ENCODE measurements around the gene SBNO2.
A peak's percentile ranks its signal among the peaks of the same experiment; 100 is the strongest.

The SBNO2 gene

DNA sequence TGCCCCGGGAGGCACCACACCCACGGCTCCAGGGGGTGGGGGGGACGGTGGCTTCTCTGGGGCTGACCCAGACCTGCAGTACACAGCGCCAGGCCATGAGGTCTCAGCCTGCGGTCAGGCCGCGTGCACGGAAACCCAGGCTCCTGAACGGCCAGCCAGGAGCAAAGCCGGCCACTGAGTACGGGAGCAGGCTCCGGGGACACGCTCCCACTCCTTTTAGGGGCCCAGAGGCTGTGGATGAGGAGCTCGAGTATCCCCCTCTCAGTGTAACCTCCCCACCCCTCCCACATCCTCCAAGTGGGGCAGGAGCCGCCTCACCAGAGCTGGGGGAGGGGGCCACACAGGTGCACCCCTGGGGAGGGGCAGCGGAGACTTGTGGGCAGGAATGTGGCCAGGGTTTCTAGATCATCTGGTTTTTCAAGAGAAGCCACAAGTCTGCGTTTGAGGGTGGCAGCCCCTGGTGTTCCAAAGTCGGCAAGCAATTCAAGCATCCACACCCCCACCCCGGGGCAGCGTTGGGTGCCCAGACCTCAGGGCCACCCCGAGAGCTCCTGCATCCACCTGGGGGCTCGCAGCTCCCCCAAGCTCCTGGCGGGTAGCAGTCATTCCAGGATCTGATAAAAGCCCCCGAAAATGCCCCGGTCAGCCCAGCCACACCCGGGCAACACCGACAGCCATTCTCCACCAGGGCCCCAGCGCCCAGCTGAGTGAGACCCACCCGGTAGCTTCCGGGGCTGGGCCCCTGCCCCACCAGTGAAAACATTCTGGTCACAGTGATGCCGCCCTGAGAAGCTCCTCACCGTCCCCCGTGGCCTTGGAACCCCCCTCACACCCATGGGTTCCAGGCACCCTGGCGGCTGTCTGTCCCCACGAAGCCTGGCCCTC lies 6.1 kb downstream of the SBNO2 start:
- no peak for DNase-seq

DNA sequence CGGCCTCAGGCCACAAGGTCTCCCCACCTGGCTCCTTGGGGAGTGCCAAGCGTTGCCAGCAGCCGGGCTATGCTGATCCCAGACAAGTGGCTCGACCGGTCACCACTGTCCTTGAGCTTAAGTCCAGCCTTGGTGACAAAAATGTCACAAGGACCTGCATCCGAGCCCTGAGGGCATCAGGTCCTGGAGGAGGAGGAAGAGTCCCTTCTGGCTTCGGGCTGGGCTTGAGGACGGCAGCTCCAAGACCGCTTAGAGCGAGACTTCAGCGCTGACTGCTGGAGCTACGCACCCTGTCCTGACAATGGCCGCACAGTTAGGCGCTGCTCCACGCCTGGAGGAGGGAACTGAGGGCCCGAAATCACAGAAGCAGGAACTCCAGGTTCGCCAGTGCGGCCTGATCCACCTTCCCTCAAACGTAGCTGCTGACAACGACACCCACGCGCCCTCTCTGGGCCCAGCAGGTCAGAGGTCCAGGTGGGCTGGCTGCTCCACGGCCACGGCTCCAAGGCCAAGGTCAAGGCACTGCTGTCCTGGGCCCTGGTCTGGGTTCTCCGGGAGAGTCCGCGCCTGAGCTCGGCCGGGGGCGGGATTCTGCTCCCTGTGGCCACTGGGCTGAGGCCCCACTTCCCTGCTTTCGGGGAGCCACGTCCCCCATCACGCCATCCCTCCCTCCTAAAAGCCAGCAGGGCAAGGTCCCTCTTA lies 7.0 kb downstream of the SBNO2 start:
- DNase-seq, result no peak

DNA sequence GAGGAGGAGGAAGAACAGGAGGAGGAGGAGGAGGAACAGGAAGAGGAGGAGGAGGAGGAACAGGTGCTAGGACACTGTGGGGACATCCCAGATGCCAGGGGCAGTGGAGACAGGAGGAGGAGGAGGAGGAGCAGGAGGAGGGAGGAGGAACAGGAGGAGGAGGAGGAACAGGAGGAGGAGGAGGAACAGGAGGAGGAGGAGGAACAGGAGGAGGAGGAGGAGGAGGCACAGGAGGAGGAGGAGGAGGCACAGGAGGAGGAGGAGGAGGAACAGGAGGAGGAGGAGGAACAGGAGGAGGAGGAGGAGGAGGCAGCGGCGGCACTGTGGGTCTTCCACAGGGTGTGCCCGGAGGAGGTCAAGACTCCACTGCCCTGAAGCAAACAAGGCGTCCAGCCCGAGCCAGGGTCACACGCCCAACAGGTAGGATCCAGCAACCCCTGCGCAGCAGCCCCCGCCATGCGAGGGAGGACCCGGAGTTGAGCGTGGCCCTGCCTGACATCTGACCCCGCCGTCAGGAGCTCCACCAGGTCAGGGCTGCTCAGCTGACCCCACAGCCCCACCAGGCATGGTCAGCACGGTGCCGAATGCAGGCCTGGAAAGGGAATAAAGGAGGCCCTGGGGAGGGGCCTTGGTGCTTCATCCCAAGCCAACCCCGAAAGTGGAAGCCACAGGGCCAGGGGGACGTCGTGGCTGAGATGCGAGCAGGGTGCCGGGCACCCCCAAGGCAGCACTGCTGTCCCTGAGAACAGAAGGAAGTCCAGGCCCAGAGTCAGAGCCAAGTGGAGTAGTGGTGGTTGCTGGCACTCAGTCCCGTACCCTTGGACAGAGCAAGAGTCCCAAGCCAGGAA lies 9.2 kb downstream of the SBNO2 start:
- no peak for DNase-seq

DNA sequence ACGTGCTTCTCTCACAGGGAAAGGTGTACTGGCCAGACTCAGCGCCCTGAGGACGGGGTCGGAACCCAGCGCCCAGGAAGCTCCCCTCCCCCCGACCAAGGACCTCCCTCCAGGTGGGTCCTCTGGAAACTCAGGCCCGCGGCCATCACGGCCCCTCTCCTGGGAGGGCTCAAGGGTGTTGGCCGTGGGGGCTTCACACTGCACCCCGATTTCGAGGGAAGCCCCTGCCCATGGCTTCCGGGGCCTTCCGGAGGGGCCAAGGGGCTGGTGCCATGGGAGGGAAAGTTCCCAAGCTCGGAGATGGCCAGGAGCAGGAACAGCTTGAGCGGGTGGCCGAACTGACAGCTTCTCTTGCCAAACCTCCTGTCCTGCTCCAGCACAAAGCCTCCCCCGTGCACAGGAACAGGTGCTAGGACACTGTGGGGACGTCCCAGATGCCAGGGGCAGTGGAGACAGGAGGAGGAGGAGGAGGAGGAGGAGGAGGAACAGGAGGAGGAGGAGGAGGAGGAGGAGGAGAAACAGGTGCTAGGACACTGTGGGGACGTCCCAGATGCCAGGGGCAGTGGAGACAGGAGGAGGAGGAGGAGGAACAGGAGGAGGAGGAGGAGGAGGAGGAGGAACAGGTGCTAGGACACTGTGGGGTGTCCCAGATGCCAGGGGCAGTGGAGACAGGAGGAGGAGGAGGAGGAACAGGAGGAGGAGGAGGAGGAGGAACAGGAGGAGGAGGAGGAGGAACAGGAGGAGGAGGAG lies 10.0 kb downstream of the SBNO2 start:
- no peak for DNase-seq

DNA sequence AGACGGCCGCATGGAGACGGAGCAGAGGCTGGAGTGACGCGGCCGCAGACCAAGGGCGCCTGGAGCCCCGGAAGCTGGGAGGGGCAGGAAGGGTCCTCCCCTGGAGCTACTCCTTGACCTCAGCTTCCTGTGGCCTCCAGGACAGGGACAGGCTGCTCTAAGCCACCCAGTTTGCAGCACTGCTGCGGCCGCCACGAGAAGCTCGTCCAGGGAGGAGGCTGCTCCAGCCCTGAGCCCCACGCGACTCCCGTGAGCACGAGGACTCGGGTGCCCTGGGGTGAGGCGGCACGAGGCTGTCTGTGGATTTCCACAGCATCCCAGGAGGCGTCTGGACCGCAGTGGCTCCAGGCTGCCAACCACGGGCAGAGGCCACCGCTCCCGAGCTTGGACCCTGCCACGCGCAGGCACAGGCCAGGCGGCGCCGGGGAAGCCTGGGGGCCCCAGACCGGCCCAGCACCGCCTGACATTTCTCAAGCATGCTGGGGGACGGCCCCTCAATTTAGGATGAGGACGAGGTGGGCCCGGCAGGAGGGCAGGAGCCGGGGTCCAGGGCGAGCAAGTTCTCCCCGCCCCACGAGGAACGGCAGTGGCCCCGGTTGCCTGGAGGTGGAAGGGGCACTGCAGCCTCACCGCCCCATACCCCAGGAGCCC lies 10.7 kb downstream of the SBNO2 start:
- no peak for DNase-seq

DNA sequence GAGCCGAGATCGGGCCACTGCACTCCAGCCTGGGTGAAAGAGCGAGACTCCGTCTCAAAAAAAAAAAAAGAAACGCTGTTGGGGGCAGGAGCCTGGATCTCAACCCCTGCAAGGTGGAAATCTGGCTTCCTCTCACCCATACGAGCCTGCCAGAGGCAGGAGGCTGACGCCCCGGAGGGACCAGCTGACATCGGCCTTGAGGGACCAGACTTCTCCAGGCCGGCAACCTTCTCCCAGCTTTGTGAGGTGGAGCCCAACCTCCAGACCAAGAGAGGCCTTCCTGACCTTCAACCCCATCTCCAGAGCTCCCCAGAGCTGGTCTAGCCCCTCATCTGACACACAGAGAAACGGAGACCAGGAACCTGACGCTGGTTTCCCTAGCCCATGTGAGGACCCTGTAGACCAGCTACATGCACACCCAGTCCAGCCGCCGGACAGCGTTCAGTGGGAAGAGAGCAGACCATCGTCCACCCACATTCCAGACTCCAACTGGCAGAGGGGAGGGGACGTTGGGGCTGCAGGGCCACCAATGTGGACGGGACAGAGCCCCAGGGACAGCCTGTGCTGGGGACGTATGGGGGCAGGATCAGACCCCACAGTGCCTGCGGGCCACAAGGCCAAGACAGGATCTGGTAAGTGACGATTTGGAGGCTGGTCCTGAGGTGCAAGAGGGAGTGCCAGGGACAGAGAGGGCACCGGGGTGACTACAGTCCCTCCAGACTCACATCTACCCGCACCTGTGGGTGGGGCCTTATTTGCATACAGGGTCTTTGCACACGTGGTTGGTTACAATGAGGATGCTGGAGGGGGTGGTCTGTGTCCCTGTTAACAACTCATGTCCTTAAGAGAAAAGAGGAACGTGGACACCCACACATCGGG lies 11.4 kb downstream of the SBNO2 start:
- DNase-seq, result no peak

DNA sequence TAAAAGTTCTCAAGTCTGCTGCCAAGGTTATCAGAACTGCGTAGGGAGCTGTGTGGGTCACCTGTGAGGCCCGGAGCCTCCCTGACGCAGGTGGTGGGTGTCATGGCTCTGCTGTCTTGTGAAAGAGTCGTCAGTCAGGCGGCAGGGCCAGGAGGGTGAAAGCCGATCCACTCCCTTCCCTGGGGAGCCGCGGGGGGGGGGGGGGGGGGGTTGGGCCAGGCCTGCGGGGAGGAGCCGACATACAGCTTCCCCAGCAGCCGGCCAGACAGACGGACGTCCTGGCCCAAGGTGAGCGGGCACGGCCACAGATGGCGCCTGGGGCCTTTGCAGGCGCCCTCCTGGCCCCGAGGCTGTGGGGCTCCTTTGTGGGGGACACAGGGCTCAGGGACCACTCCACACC lies 12.4 kb downstream of the SBNO2 start:
- DNase-seq, result peak; percentile 60

DNA sequence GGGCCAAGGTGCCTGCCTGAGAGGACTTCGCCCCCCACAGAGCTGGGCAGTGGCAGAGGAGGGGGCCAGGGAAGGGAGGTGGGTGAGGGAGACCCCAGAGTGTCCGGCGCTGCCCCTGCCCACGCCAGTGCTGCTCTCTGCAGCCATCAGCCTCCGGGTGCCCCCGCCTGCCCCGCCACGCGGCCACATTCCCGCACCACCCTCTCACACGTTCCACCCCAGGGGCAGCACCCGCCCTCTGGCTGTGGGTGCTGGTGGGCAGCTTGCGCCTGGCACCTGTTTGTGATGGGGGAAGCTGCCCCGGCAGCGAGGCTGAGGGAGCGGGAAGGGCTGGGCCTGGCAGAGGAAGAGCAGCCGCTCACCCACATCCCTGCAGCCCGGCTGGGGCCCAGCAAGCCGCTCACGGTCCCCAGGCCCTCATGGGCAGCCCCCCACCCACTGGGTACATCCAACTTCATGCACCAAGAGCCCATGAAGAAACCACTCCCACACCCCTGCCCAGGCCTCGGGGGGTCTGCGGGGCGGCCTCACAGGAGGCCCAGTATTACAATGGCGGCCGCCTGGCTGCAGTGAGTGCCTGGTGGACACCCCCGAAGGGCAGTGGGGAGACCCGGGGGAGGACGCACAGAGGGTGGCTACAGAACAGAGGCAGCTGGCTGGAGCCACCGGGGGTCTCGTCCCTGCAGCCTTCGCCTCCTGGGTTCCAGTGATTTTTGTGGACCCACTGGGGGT lies 14.0 kb downstream of the SBNO2 start:
- DNase-seq, result no peak

DNA sequence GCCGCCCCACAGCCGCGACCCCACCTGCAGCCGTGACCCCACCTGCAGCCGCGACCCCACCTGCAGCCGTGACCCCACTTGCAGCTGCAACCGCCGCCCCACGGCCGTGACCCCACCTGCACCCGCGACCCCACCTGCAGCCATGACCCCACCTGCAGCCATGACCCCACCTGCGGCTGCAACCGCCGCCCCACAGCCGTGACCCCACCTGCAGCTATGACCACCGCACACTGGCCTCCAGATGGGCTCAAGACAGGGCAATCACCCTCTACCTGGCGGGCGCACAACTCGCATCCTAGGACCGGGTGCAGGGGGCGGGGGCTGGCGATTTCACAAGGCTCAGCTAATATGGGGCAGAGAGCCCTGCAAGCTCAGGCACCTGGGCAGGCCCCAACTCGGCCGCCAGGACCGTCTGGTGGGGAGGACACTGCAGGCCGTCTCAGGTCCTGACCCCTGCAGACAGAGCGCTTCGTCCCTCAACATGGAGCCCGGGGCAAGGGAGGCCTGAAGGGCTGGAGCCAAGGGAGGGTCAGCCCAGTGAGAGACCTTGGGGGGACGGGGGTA lies 15.1 kb downstream of the SBNO2 start:
- DNase-seq, result no peak

DNA sequence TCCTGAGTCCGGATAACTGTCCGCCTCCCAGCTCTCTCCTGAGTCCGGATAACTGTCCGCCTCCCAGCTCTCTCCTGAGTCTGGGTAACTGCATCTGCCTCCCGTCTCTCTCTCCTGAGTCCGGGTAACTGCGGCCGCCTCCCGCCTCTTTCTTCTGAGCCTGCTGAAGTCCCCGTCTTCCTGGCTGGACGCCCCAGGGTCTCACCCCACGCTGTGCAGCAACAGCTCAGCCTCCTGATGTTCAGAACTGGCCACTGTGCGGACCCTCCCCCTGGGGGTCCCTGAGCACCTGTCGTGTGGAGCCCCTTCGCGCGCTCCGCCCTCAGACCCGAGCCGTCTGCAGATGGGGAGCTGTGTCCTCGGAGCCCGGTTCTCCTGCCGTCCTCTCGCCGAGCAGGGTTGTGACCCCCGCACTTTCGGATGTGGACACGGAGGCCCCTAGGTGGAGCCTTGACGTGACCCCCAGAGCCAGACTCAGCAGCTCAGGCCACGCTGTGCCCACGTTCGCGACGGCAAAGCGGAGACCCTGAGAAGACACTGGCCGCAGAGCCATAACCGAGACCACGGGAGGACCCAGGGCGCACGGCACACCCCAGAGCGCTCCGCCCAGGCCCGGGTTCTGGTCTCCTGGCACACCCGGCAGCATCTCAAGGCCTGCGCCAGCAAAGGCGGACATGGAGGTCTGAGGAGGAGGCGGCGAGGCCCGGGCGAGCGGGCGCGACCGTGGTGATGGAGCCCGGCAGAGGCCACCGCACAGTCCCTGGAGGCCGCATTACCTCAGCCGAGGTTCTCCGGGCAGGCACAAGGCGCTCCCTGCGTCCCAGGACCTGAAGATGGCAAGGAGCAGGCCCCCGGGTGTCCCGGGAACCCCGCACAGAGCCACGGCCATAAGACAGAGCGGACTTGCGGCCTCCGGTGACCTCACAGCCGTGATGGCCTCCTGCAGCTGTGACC lies 15.9 kb downstream of the SBNO2 start:
- DNase-seq, result no peak

DNA sequence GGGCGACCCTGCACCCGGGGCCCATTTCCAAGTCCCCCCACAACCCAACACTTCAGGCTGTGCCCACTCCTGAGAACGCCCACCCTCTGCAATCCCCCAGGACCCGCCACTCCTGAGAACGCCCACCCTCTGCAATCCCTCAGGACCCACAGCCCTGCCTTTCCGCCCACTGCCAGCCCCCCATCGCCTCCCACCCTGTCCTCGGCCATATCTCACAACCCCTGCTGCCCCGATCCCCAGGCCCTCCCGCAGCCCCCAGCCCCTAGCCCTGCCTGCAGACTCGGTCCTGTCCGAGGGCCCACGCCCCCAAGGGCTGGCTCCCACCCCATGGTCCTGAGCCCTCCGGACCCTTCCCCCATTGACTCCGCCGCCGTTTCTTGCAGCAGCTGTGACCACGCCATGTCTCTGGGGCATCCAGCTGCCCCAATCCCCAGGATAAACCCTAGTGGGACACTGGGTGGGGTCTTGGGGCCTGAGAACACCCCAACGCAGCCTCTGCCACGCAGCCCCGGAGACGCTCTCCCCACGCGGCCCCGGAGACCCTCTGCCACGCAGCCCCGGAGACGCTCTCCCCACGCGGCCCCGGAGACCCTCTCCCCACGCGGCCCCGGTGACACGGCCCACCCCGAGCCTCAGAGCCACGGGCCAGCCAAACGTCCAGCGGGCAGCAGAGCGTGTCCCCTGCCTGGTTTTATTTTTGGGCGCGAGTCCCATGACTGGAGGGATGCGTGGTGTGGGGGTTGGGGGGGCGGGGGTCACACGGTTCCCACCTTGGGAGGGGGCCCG lies 17.0 kb downstream of the SBNO2 start:
- no peak for DNase-seq

DNA sequence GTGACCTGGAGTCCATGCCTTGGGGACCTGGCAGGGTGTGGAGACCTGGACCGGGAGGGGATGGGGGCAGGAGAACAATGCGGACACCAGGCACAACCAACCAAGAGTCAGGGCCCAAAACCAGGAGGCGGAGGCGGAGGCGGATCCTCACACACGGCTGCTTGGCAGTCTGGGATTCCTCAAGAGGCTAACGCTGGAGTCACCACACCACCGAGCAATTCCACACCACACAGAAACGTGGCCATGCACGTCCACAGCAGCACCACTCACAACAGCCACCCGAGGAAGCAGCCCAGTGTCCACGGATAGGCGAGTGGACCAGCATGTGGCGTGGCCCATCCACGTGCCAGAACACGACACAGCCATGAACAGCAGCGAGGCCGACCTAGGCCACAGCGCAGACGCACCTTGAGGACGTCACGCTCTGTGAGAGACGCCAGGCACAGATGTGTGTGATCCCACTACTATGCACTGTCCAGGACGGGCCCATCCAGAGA lies 17.7 kb downstream of the SBNO2 start:
- no peak for DNase-seq

DNA sequence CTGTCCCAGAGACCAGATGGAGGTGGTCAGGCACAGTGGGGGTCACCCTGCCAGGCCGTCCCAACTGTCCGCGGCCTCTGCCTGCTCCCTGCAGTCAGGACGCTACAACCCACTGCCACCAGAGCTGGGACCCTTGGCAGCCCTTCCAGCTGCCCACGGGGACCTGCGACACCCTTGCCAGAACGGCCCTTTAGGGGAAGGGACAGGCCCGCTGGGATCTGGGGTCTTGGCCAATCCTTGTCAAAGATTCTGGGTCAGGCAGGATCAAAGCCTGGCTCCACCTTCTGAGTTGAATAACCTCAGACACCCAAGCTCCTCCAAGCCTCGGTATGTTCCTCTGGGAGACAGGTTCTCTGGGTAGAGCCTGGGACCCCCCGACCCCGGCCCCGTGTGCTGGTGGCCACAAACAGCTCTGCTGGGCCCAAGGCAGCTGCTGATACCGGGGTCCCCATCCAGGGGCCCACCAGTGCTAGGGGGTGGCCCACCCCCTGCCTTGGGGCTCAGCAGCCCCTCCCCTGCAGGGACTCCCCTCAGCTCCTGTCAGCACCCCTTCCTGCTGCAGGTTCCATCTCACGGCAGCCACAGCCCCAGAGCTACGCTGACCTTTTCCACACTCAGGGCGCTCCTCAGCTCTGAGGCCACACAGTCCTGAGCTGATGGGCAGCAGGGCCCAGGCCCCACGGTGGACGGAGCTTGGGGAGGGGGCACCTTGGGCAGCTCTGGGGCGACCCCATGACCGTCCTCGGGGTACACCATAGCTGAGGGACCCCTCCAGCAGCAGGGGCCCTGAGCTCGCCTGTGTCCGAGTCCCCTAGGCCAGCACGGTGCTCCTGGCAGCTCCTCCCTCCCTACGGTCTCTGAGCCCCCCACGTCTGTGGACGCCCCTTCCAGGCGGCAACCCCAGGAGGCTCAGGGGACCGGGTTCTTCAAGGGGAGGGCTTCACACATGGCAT lies 18.4 kb downstream of the SBNO2 start:
- DNase-seq, result no peak

DNA sequence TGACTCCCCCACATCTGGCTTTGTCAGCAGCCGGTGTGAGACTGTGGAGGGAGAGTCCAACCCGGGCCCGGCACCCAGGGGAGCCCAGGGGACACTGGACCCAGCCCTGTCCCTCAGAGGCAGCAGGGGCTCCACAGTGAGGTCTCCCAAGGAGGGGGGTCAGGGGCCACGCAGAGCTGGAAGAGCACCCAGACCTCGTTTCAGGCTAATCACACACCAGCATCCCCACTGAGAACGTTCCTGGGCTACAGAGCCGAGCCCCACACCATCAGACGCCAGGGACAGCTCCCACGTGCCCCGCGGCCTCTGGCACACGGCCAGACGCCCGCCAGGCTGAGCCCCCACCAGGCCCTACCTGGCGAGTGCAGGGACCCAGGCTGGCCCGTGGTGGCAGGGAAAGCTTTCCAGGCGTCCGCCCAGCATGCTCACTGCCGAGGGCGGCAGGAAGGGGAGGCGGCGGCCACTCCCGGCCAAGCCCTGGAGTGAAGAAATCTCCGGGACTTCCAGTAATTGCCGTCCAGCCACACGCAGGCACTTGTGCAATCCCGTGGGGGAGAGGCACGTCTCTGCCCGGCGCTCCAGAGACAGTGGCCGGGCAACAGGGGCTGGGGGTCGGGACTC lies 19.2 kb downstream of the SBNO2 start:
- no peak for DNase-seq

DNA sequence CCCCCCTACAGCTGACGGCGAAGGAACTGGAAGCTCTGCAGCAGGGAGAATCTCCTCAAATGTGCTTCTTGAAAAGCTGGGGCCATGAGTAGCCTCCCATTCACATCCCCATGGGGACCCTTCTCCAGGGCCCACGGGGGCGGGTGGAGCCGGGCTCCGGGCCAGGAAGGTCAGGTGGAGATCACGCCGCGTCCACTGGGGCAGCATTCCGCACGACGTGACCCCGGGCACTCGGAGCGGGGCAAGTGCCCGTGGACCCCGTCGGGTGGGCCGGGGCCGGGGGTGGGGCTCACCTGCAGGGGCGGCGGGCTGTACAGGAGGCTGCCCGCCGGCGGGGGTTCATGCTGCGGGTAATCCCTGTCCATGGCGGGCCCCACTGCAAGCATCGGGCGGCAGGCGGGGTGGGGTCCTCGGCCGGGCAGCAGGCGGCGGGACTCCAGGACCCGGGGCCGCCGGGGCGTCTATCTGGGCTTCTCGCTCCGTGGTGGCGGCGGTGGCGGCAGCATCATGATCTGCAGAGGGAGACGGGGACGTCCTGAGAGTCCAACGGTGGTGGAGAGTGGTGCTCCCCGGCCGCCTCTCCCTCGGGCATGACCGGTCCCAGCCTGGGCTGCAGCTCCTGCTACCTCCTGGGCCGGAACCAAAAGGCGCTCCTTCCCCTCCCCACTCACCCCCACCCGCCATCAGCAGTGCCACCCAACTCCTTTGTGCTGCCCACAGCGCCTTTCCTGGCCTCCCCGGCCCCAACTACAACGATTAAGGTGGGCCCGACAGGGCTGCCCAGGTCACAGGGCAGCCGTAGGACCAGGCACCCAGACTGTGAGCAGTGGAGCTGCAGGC lies 20.0 kb downstream of the SBNO2 start:
- no peak for DNase-seq

All from NCI-H2171 (cell line).